Lung microvascular endothelial cell (primary cell): ENCODE results near the gene PIK3R1. TPM values are rescaled to one million over a fixed set of nuclear protein-coding genes. Genes with fewer than 3 reads are reported as not detected.

ENCODE experiments used
- DNase-seq, 2 donors: peaks; one replicate each; pipeline versions ENCODE4 v3.0.0 to v3.0.0-alpha.2; 2010; ENCODE audit warnings: low read depth in 2 of 2
- total RNA-seq: library from RNA; depleted of rRNA; stranded (reverse); fragments of >200 nt; gene quantifications from 2 replicates; pipeline ENCODE4 v1.2.1, GENCODE V29; 2014

Gene PIK3R1
- total RNA-seq, 1 donor from 2014 or later, result 26.4 TPM

DNA sequence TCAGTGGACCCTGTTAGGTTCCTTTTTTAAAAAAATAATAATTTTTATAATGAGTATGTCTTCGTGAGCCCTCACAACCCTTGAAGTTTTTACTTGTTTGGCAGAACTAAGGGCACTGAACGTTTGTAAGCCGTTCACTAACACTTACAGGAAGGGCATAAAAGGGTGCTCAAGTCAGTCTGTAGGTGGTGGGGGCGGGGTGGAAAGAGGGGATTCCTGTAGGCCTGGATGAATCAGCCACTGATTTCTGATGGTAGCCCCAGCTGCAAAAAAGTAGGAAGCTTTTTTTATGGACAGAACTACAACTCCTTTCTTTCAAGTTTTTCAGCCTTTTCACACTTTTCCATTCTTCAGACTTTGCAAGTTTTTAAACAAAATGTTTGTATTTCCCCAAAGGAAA is 35.8 kb downstream of the PIK3R1 start:
- peak; percentile 25 to 63 for DNase-seq

DNA sequence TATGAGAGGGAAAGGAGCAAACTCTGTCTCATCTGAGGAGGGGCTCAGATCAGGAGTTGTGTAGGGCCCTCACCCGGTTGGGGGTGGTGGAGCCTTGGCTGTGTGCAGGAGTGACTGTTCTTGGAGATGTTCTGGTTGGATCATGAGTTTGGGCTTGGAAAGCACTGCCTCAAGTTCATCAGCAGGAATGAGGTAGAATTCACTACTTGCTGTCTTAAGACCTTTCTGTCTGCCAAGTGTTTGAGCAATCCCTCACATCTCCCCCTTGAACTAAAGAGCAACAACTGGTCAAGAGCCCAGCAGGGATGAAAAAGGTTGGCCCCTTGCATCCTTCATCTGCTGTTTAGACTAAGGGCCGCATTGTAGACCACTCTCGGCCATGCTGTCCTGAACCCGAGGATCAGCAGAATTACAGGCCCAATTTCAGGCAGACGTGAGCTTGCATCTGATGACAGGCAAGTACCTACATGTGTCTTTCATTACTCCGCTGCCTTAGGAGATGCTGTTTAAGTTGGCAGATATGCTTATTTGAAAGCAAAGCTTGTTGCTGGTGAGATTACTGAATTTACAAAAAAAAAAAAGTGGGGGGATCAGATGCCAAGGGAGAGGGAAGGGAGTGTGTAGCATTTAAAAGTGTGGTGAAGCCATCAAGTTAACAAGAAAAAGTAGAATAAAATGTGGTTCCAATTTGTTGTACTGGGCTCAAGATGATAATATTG is 36.4 kb downstream of the PIK3R1 start:
- DNase-seq, result no peak

DNA sequence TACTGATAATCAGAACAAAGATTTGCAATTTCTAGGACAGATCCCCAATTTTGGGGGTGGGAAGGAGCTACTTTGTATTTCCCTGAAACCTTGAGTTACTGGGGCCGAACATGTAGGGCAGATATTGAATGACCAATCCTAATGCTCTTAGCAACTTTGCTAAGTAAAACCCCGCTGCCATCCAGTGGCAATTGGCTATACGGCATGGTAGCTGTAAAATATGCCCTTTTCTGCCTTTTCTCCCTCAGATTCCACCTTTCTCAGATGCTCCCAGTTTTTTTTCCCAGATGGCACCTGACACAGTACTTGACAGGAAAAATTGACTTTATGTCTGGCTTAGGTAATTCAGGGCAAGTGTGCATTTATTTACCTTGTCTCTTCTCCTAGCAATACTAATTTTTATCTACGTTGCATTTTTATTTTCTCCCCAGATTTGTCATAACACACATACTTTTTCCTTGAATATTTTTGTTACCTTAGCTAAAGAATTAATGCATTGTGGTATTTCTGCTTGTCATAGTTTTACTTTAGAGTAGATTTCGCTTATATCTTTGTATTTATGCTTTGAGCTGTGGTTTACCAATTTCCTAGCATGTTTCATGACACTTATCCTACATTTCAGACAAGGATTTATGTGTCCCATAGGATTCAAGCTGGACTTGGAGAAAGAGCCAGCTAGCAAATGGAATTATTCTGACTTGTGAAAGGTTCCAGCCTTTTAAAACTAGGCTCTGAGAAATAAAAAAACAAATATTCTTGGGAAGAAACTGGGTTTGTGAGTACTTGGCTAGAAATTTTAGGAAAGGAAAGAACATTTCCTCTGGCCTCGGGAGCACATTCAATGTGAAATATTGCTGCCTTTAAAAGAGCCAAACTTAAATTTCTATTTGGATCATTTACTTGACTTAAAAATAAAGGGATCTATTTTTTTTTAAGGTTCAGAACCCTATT is 37.4 kb downstream of the PIK3R1 start:
- peak; percentile 81 to 85 for DNase-seq

DNA sequence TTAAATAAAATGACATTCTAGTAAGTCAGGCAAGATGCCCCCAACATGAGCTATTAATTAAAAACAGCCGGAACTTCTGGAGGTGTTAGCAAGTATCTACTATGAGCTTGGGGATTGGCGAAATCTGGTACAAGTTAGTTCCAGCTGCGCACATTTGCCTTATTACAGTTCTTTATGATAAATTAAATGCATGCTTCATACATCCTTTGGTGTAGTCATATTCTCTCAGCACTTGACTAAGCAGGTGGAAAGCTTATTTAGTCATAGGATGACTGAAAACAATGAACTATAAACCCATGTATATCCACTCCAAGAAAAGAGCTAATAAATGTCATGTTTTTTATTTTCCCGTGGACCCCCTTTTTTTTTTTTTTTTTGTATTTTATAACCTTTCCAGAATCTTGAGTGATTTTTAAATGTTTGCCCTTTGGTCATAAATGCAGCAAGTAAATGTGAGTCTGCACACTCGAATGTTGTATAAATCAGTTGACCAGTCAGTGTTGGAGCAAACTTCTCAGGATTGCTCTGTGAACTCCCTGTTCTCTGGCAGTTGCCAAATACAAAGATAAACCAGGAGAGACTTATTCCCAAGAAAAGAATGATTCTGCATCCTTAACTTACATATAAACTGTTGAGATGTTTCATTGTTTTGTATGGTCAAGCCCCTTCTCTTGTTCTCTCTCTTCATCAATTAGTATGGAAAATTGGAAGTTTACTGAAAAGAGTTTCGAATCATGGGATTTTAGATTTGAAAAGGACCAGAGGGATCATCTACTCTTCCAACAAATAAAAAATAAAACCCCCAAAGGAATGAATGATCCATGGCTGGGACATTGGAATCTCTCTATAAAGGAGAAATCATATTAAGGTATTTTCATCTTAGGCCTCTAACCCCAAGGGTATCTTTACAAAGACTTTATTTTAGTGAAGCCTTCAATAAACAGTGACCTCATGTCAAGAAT is 38.3 kb downstream of the PIK3R1 start:
- DNase-seq, result no peak

- no peak for DNase-seq
Measured at GRCh38 chr5:68254810-68255209, 39.3 kb downstream of the PIK3R1 start.

DNA sequence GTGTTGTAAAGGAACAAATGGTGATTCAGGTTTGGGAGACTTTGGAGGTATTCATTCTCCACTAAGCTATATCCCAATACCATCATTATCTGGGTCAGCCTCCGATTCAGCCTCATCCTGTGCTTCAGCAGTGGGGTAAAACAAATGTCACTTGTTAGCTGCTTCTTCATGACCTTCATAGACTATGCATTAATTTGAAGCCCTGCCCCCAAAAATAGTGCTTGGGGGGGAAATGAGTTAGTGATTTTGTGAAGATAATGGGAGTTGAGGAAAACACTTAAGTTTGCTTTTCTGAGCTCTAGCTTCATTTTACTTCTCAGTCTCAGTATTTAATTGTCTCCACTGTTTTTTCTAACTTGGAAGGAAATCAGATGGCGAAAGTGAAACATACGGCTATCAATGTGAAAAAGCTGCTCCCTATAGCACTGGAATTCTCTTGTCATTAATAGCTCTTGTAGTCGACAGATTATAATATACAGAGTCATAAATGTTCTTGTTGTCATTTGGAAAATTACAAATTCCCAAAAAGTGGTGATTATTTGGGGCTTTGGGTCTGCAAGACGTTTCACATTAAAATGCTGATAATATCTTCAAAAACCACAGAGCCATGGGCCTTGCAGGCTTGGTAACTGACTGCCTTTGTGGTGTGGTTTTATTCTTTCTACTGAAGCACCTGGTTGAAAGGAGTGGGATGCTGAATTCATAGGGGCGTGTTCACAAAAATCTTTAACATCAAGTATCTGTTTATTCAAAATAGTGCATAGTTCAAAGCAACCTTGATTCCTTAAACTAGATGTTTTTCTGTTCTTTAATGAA is 40.0 kb downstream of the PIK3R1 start:
- DNase-seq, result no peak

- DNase-seq, result no peak
Measured at GRCh38 chr5:68257210-68257609, 41.7 kb downstream of the PIK3R1 start.

GRCh38 chr5:68258531-68258930 is 43.0 kb downstream of the PIK3R1 start:
- no peak for DNase-seq

- DNase-seq, result no peak
Measured at GRCh38 chr5:68259700-68260099, 44.1 kb downstream of the PIK3R1 start.

GRCh38 chr5:68260467-68260866 is 44.9 kb downstream of the PIK3R1 start:
- no peak for DNase-seq

DNA sequence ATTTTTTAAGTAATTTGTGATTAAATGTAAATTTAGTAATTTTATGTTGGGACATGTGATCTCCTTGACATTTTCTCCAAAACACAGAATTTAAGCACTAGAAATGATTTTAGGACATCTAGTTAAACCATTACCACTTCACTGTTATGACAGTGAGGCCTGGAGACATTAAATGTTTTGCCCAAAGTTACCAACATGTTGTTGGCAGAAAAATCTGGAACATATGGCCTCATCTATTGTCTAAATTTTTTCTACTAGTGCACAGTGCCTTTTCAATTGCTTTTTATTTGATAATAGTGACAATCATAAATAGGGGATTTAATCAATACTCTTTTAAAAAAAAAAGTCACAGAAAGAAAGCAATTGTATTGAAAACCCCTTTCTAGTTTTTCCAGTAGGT is 45.6 kb downstream of the PIK3R1 start:
- DNase-seq, result no peak

DNA sequence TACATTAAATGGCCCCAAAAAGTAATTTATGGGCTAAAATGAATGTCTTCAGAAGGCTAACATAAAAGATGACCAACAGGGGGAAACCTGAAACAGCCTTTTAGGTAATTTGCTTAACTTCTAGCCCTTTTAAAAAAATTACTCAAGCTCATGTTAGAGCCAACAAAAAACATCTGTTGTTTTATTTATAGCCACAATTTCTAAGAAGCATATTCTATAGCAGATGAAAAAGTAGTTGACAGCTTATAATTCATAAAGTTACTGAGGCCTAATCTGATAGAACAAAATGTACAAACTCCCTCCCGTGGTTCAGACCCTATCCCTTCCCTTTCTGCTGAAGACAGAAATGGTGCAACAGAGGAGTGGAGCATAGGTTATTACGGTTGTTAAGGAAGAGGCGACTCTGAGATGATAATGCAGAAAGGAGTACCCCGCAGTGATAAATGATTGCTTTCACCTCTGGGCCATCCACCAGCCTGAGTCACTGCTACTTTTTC is 46.1 kb downstream of the PIK3R1 start:
- no peak for DNase-seq

- peak; percentile 41 to 78 for DNase-seq
Measured at GRCh38 chr5:68264024-68264956, 48.7 kb downstream of the PIK3R1 start.

DNA sequence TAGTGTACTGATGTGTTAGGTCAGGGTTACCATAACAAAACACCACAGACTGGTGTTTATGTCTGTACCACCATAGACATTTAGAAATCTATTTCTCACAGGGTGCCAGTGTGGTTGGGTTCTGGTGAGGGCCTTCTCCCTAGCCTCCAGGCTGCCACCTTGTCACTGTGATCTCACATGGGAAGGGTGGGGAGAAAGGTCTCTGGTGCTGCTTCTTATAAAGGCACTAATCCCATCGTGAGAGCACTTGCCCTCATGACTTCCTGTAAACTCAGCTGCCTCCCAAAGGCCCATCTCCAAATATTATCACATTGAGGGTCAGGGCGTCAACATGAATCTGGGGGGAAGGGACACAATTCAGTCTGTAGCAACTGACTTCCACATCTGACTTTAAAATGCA is 49.8 kb downstream of the PIK3R1 start:
- no peak for DNase-seq

GRCh38 chr5:68265822-68266395 is 50.4 kb downstream of the PIK3R1 start:
- no peak for DNase-seq

DNA sequence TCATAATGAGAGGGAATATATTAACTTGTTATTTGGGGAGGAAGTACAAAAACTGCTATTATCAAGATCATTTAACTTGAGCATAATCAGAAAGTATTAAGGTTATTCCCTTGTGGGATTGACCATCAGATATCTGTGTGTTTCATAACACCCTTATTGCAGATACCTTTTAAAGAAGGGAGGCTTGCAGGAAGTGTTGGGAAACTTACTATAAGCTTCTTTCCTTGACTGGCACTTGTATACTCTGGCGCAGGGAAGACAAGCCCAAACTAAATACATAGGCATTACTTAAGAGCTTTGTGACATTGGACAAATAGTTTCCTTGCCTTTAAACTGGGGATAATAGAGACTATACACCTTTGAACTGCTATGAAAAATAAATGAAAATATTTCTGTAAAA is 50.9 kb downstream of the PIK3R1 start:
- no peak for DNase-seq

DNA sequence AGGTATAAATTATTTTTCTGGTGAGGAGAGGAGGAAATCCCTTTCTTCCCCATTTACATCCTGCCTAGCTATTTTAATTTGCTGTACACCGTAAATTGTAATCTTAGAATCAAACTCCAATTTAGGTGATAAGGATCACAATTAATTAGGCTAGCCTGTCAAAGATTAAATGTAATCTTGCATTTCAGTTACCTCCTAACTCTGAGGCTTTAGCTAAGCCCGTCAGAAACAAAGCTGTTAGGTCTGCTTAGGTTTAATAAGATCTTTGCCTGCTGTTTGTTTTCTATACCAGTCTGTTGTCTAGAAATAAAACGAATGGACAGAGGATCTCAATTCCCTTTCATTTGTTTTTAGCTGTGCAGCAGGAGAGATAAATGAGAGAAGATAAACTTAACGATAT is 51.5 kb downstream of the PIK3R1 start:
- no peak for DNase-seq

DNA sequence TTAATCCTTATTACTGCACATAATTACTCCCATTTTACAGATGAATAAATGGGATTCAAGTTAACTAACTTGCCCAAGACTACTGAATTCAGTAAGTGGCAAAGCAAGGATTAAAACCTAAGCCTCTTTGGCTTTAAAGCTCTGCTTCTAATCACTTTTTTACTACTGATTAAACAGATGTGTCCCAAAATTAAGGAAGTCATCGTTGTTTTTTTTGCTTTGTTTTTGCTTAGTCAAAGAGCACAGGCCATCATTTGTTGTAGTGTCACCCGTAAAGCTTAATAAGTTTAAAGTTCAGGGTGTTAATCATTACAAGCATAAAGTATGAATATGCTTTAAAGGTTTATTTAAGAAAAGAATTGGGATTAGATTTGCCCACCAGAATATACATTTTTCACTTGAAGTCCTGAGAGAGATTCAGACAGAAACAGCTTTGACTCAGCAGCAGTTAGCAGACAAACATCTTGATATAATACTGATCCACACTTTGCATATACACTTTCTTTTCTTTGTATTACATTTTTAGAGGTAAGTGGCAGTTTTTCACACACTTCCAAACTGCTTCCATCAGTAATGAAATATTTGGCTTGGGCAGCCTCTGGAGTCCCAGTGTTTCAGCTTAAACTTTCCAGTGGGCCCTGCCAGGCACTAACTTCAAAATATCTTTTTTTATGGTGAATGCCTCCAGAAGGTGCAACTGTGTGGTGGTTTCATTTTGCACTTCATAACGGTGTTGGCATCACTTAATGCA is 52.7 kb downstream of the PIK3R1 start:
- DNase-seq, result peak in 1 of 2 donors; percentile 23

GRCh38 chr5:68268852-68269130 is 53.2 kb downstream of the PIK3R1 start:
- peak in 1 of 2 donors; percentile 42 for DNase-seq
